K562 treated with DMSO at 1 percent for 48 hours (cell line): ENCODE results near the gene TENM4. TPM values are rescaled to one million over a fixed set of nuclear protein-coding genes. Genes with fewer than 3 reads are reported as not detected.

Experiments used
- total RNA-seq: library from RNA; unstranded; fragments of 300-600 nt; gene quantifications from 2 replicates; pipeline ENCODE4 v1.2.3, GENCODE V29; 2022; ENCODE audit warnings: low replicate concordance; ENCODE audit errors: extremely low read depth

TENM4 gene
- total RNA-seq = not detected in 2 replicates

GRCh38 chr11:79440571-79441460 is at the start of gene TENM4:
TSS of gene TENM4 (minus strand) at chr11:79441030. CDS start at chr11:79069944, 371,086 bp downstream.

